Gastroesophageal sphincter (tissue), 4 donors: ENCODE results near the gene EBI3. TPM values are rescaled to one million over a fixed set of nuclear protein-coding genes. Genes with fewer than 3 reads are reported as not detected.
A peak's percentile ranks its signal among the peaks of the same experiment; 100 is the strongest.
"Not testable (repeated sequence)": the region's sequence is repeated elsewhere in the genome, so short reads cannot be mapped to it uniquely, and the experiment has no call there.

Source experiments
- ATAC-seq: fragments of 150-250 bp; one replicate; pipeline ENCODE4 v1.9.1; 2016; ENCODE audit warnings: mild to moderate bottlenecking, moderate library complexity
- H3K27ac ChIP-seq, 4 donors: fragments of 200-600 bp; sonication (generic) in 3 of 4; 1 replicate in 3 of 4; 2 replicates in 1 of 4; pipeline ENCODE4 v1.5.1; 2016 to 2019
- H3K27me3 ChIP-seq: fragments of 200-600 bp; sonication (generic); one replicate; pipeline ENCODE4 v1.5.1; 2019
- H3K36me3 ChIP-seq, 2 donors: fragments of 200-600 bp; sonication (generic); one replicate each; pipeline ENCODE4 v1.5.1; 2019; ENCODE audit warnings: control low read depth in 1 of 2
- H3K4me1 ChIP-seq, 3 donors: fragments of 200-600 bp; sonication (generic); 1 replicate in 2 of 3; 2 replicates in 1 of 3; pipeline ENCODE4 v1.5.1; 2016 to 2019; ENCODE audit warnings: control low read depth in 2 of 3
- H3K4me3 ChIP-seq, 2 donors: fragments of 200-600 bp; sonication (generic); one replicate each; pipeline ENCODE4 v1.5.1; 2019; ENCODE audit warnings: mild to moderate bottlenecking in 1 of 2, moderate library complexity in 1 of 2
- H3K9me3 ChIP-seq, 3 donors: fragments of 200-600 bp; sonication (generic); one replicate each; pipeline ENCODE4 v1.5.1; 2017 to 2019; ENCODE audit warnings: control low read depth in 2 of 3
- EP300 ChIP-seq: sonication (generic); formaldehyde crosslinking; IDR thresholded peaks from one replicate; pipeline ENCODE4 v1.6.1; 2017; ENCODE audit warnings: antibody characterized with exemption, mild to moderate bottlenecking
- POLR2A ChIP-seq, 2 donors: fragments of 450-650 bp; IDR thresholded peaks; one replicate each; pipeline ENCODE4 v1.6.1; 2017; ENCODE audit warnings: antibody characterized with exemption in 2 of 2, mild to moderate bottlenecking in 2 of 2, moderate library complexity in 1 of 2
- POLR2AphosphoS5 ChIP-seq: sonication (generic); formaldehyde crosslinking; IDR thresholded peaks from one replicate; pipeline ENCODE4 v1.6.1; 2017; ENCODE audit warnings: antibody characterized with exemption
- WGBS, 2 donors: methylation state at CpG; one replicate each; pipeline ENCODE4 v1.1.5; 2018; ENCODE audit warnings: low coverage in 1 of 2; 5-methylcytosine and 5-hydroxymethylcytosine counted together
- total RNA-seq, 4 donors: library from RNA; depleted of rRNA; stranded (reverse); fragments of >200 nt; gene quantifications; one replicate each; pipeline ENCODE4 v1.1.0, GENCODE V29; 2016
- TF ChIP-seq, protein P1 (sequence below), 4 experiments: fragments of 200-600 bp in 2 of 4; fragments of 450-650 bp in 2 of 4; sonication (generic) in 1 of 4; IDR thresholded peaks; one replicate each; pipeline ENCODE4 v1.5.1; 2017 to 2019; ENCODE audit warnings: antibody characterized with exemption in 4 of 4, mild to moderate bottlenecking in 2 of 4, moderate library complexity in 2 of 4

Gene EBI3
- total RNA-seq, 4 donors from 2014 or later, result 0.54 to 8.2 (median 0.96) TPM; not detected in 1

DNA sequence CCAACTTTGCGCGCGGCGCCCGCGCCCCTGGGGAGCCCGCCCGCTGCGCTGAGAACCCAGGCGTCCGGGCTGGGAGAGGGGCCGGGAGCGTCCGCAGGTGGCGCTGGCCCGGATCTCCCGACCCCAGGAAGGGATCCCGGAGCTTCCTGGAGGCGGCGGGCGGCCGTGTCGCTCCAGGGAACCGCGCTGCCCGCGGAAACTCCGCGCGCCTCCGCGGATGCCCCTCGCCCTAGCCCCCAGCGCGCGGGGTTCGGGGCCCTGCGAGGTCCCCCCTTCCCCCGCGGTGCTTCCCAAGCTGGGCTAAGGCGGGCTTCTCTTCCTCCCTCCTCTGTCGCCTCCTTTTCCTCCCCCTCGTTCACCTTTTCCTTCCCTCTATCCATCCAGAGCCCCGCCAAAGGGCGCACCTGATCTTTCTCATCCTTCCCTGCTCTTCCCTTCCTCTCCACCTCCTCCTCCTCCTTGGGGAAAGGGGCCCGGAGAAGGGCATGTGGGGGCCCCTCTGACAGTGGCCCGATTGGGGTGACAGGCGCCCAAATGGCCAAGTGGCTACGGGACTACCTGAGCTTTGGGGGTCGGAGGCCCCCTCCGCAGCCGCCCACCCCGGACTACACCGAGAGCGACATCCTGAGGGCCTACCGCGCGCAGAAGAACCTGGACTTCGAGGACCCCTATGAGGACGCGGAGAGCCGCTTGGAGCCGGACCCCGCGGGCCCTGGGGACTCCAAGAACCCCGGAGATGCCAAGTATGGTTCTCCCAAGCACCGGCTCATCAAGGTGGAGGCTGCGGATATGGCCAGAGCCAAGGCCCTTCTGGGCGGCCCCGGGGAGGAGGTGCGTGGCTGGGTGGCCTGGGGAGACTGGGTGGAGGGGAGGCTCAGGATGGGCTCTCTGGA is 50.5 kb downstream of the EBI3 start:
- H3K27ac ChIP-seq, result no peak overlapping the region
- no peak for TF ChIP-seq POLR2AphosphoS5
- TF ChIP-seq EP300, result no peak
- TF ChIP-seq, protein P1, sequence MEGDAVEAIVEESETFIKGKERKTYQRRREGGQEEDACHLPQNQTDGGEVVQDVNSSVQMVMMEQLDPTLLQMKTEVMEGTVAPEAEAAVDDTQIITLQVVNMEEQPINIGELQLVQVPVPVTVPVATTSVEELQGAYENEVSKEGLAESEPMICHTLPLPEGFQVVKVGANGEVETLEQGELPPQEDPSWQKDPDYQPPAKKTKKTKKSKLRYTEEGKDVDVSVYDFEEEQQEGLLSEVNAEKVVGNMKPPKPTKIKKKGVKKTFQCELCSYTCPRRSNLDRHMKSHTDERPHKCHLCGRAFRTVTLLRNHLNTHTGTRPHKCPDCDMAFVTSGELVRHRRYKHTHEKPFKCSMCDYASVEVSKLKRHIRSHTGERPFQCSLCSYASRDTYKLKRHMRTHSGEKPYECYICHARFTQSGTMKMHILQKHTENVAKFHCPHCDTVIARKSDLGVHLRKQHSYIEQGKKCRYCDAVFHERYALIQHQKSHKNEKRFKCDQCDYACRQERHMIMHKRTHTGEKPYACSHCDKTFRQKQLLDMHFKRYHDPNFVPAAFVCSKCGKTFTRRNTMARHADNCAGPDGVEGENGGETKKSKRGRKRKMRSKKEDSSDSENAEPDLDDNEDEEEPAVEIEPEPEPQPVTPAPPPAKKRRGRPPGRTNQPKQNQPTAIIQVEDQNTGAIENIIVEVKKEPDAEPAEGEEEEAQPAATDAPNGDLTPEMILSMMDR (IDR thresholded peaks at IDR 0.05), result no peak
- no peak for TF ChIP-seq POLR2A (IDR thresholded peaks at IDR 0.05)
- no peak for ATAC-seq
- H3K36me3 ChIP-seq, result no peaks in the 10 kb centered on the region
- peaks cover 77% of the 10 kb centered on the region for H3K27me3 ChIP-seq
- H3K9me3 ChIP-seq, result no peaks in the 10 kb centered on the region
- WGBS, 2 donors, result 0 to 3% methylated on average over 7 to 10 of the region's 71 CpGs
- H3K4me1 ChIP-seq, result peaks cover 0 to 19% (median 9%) of the 10 kb centered on the region in 3 donors
- peak overlapping the region in 1 of 2 donors; percentile 37 for H3K4me3 ChIP-seq

DNA sequence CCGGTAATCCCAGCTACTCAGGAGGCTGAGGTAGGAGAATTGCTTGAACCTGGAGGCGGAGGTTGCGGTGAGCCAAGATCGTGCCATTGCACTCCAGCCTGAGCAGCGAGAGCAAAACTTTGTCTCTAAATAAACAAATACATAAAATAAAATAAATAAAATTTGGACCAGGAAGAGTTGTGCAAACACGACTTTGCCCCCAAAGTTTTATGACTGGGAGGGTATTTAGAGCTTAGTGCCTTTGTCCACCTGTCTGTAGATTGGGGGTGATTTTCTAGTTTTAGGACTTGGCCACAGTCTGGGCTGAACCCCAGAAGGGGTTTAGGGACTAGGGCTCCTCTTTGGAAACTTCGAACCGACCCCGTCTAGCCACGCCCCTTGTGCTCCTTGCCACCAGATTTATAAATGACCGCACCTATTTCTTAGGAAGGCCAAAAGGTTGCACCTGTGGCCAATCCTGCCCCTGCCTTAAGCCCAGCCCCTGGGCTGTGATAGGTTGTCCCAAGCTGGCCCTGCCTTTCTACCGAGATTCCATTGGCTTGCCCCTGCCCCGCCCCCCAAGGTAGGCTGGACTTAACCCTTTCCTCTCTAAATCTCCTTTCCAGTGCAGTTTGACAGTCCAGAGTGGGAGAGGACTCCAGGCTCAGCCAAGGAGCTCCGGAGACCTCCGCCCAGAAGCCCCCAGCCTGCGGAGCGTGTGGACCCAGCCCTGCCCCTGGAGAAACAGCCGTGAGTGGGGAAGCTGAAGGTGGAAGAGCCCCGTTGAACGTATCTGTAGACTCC is 55.0 kb downstream of the EBI3 start:
- Histone ChIP-seq H3K27me3 (peaks cover 92% of the 10 kb centered on the region), H3K4me1 (peaks cover 0 to 9% (median 4%) of the 10 kb centered on the region in 3 donors), H3K9me3 (no peaks in the 10 kb centered on the region), H3K27ac (no peak overlapping the region), H3K4me3 (no peak overlapping the region), H3K36me3 (no peaks in the 10 kb centered on the region)
- ATAC-seq, result no peak
- 35 to 45% methylated on average over 12 to 16 of the region's 20 CpGs for WGBS, 2 donors
- TF ChIP-seq POLR2AphosphoS5 (no peak), EP300 (no peak), POLR2A (IDR thresholded peaks at IDR 0.05) (no peak)
- TF ChIP-seq, protein P1 (IDR thresholded peaks at IDR 0.05), result no peak

GRCh38 chr19:4284974-4285373 is 55.7 kb downstream of the EBI3 start:
- no peak for ATAC-seq
- Histone ChIP-seq H3K4me3 (no peak overlapping the region), H3K27me3 (peaks cover 90% of the 10 kb centered on the region), H3K4me1 (peaks cover 0 to 3% (median 0%) of the 10 kb centered on the region in 3 donors), H3K9me3 (no peaks in the 10 kb centered on the region), H3K36me3 (no peaks in the 10 kb centered on the region), H3K27ac (no peak overlapping the region)
- TF ChIP-seq POLR2AphosphoS5 (no peak), POLR2A (IDR thresholded peaks at IDR 0.05) (no peak), EP300 (no peak)
- TF ChIP-seq, protein P1 (IDR thresholded peaks at IDR 0.05), result no peak
- WGBS, 2 donors, result 58 to 60% methylated on average over 2 to 4 of the region's 6 CpGs

DNA sequence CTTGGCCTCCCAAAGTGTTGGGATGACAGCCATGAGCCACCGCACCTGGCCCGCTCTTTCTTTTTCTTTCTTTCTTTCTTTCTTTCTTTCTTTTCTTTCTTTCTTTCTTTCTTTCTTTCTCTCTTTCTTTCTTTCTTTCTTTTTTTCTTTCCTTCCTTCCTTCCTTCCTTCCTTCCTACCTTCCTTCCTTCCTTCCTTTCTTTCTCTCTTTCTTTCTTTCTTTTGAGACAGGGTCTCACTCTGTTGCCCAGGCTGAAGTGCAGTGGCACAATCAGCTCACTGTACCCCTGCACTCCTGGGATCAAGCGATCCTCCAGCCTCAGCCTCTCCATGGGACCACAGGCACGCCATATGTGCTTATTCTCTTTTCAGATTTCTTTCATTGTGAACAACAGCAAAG is 56.8 kb downstream of the EBI3 start:
- 63% methylated on average over 4 of the region's 4 CpGs; no CpG with 5 or more reads in 1 of the 2 donors for WGBS, 2 donors
- H3K27ac ChIP-seq, H3K9me3 ChIP-seq, H3K4me3 ChIP-seq, H3K4me1 ChIP-seq, H3K36me3 ChIP-seq, ATAC-seq: not testable (repeated sequence)
- H3K27me3 ChIP-seq, result peaks cover 90% of the 10 kb centered on the region

Other genes starting within 250 kb of the EBI3 start
- 1,000 to 10,000 TPM; 2,212 to 2,463 (median 2,311) TPM for gene EEF2, start 244.1 kb upstream of the EBI3 start, total RNA-seq
- 10 to 100 TPM; 15.3 to 26.4 (median 16.8) TPM for gene PIAS4, start 221.8 kb upstream of the EBI3 start, total RNA-seq
- gene ZBTB7A, start 162.6 kb upstream of the EBI3 start, total RNA-seq, result 100 to 1,000 TPM in 1 of 4 donors, 10 to 100 TPM in 3; 65.6 to 122 (median 82.4) TPM
- gene MAP2K2, start 105.4 kb upstream of the EBI3 start, total RNA-seq, result 100 to 1,000 TPM in 1 of 4 donors, 10 to 100 TPM in 3; 53.3 to 112 (median 69.7) TPM
- not detected for gene CREB3L3, start 75.9 kb upstream of the EBI3 start, total RNA-seq
- gene SIRT6, start 47.0 kb upstream of the EBI3 start, total RNA-seq, result 10 to 100 TPM; 10.0 to 35.0 (median 27.1) TPM
- gene ANKRD24, start 46.8 kb upstream of the EBI3 start, total RNA-seq, result 1 to 10 TPM in 3 of 4 donors, under 1 TPM in 1; 0.12 to 2.6 (median 1.2) TPM
- 10 to 100 TPM; 20.0 to 24.6 (median 21.6) TPM for gene YJU2, start 17.6 kb downstream of the EBI3 start, total RNA-seq
- gene SHD, start 49.7 kb downstream of the EBI3 start, total RNA-seq, result not detected
- under 1 TPM in 2 of 4 donors, not detected in 2; 0.35 to 0.67 TPM for gene TMIGD2, start 72.9 kb downstream of the EBI3 start, total RNA-seq
- gene FSD1, start 75.1 kb downstream of the EBI3 start, total RNA-seq, result under 1 TPM in 1 of 4 donors, not detected in 3; 0.67 TPM
- gene STAP2, start 109.3 kb downstream of the EBI3 start, total RNA-seq, result 1 to 10 TPM in 3 of 4 donors, not detected in 1; 1.4 to 5.6 (median 4.9) TPM
- gene MPND, start 114.0 kb downstream of the EBI3 start, total RNA-seq, result 1 to 10 TPM; 4.7 to 7.5 (median 6.0) TPM
- 10 to 100 TPM; 48.2 to 67.7 (median 53.0) TPM for gene SH3GL1, start 171.0 kb downstream of the EBI3 start, total RNA-seq
- gene CHAF1A, start 173.1 kb downstream of the EBI3 start, total RNA-seq, result 10 to 100 TPM in 1 of 4 donors, 1 to 10 TPM in 3; 2.4 to 11.9 (median 7.4) TPM
- gene UBXN6, start 228.3 kb downstream of the EBI3 start, total RNA-seq, result 100 to 1,000 TPM in 1 of 4 donors, 10 to 100 TPM in 3; 62.6 to 130 (median 80.6) TPM
- gene HDGFL2, start 242.8 kb downstream of the EBI3 start, total RNA-seq, result 10 to 100 TPM; 33.3 to 49.5 (median 36.2) TPM